Testis (tissue), 3 donors: Measurements from ENCODE around the gene PRR5L. TPM values are rescaled to one million over a fixed set of nuclear protein-coding genes. Genes with fewer than 3 reads are reported as not detected.

Experiments used
- DNase-seq: peaks from one replicate; pipeline ENCODE4 v3.0.0-alpha.2; 2019
- H3K27ac ChIP-seq, 2 donors: fragments of 200-600 bp; sonication (generic); one replicate each; pipeline ENCODE4 v1.5.1; 2019
- H3K27me3 ChIP-seq: fragments of 200-600 bp; sonication (generic); one replicate; pipeline ENCODE4 v1.5.1; 2019
- H3K36me3 ChIP-seq: fragments of 200-600 bp; sonication (generic); one replicate; pipeline ENCODE4 v1.5.1; 2017; ENCODE audit warnings: low read depth; ENCODE audit errors: missing control alignments
- H3K4me1 ChIP-seq: fragments of 200-600 bp; sonication (generic); one replicate; pipeline ENCODE4 v1.5.1; 2019
- H3K4me3 ChIP-seq, 2 donors: fragments of 200-600 bp; sonication (generic); one replicate each; pipeline ENCODE4 v1.5.1; 2017 to 2019
- H3K9me3 ChIP-seq: fragments of 200-600 bp; sonication (generic); one replicate; pipeline ENCODE4 v1.5.1; 2017
- CTCF ChIP-seq, 3 experiments: fragments of 450-650 bp in 2 of 3; fragments of 200-600 bp in 1 of 3; sonication (generic) in 1 of 3; IDR thresholded peaks; one replicate each; pipeline ENCODE4 v1.5.1; 2016 to 2019; ENCODE audit warnings: antibody characterized with exemption in 3 of 3, mild to moderate bottlenecking in 2 of 3, moderate library complexity in 1 of 3
- POLR2A ChIP-seq: fragments of 450-650 bp; IDR thresholded peaks from one replicate; pipeline ENCODE4 v1.6.1; 2017; ENCODE audit warnings: antibody characterized with exemption, mild to moderate bottlenecking, moderate library complexity
- WGBS, 2 donors: methylation state at CpG; one replicate each; pipeline ENCODE4 v1.1.5; 2018; 5-methylcytosine and 5-hydroxymethylcytosine counted together
- intact Hi-C: fragments of 100-400 bp; cut with DNase I; formaldehyde crosslinking; loops from one replicate; pipeline ENCODE4 v1.15.1; 2023; ENCODE audit warnings: low total_unique reads
- polyA plus RNA-seq: library from polyadenylated mRNA; stranded (reverse); fragments of 350-450 nt; fragmentation: Illumina TruSeq; extraction: RNeasy Lipid Tissue Mini Kit (QIAGEN cat#74804); gene quantifications from one replicate; pipeline ENCODE4 v1.2.3, GENCODE V29; 2014; ENCODE audit warnings: low read depth, low replicate concordance; ENCODE audit not compliant: insufficient read depth
- total RNA-seq, 2 donors: library from RNA; depleted of rRNA; stranded (reverse); fragments of >200 nt; gene quantifications; one replicate each; pipeline ENCODE4 v1.2.3, GENCODE V29; 2016

The PRR5L gene
- total and polyA plus RNA-seq, 3 donors from 2014 or later, result 8.1 to 15.4 (median 14.7) TPM

DNA sequence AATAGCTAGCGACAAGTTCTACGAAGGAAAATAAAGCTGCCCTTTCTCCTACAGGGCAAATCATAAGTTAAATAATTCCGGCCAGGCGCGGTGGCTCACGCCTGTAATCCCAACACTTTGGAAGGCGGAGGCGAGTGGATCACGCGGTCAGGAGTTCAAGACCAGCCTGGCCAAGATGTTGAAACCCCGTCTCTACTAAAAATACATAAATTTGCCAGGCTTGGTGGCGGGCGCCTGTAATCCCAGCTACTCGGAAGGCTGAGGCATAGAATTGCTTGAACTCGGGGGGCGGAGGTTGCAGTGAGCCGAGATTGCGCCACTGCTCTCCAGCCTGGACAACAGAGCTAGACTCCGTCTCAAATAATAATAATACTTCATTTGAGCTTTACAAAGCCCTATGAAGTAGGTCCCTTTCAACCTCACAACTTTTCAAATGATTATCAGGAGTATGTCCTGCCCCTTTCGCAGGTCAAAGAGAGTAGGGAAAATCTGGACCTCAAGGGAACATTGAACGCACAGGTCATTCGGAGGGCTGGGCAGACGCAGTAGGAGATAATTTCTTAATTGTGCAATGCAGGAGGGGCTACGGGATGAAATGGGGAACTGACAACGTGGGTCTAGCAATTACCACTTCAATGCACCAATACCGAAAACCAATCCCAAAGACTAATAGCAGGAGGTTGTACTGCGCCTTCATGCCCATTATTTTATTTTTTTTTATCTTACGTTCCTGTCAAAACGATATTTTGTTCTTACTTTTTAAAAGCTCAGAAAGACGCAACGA, 7.5 kb upstream of the PRR5L start:
- no peak for DNase-seq
- H3K27me3 ChIP-seq, result no peaks in the 10 kb centered on the region
- peak overlapping the region; percentile 58 to 71 for H3K4me3 ChIP-seq
- H3K9me3 ChIP-seq, result no peaks in the 10 kb centered on the region
- peaks cover 10% of the 10 kb centered on the region for H3K4me1 ChIP-seq
- no peak overlapping the region for H3K27ac ChIP-seq
- H3K36me3 ChIP-seq, result no peaks in the 10 kb centered on the region
- 28 to 29% methylated on average over 31 of the region's 31 CpGs for WGBS, 2 donors
- TF ChIP-seq POLR2A, result no peak
- TF ChIP-seq CTCF (IDR thresholded peaks at IDR 0.05), result no peak
- intact Hi-C loops, result no loop called here

GRCh38 chr11:36289226-36289852, 6.7 kb upstream of the PRR5L start, which contains the start of gene COMMD9:
Gene COMMD9, minus strand, starts transcription at chr11:36289424. Its CDS starts 12 bp downstream, at chr11:36289412.
- TF ChIP-seq POLR2A (no peak), CTCF (IDR thresholded peaks at IDR 0.05) (no peak)
- H3K4me1 ChIP-seq, result peaks cover 10% of the 10 kb centered on the region

DNA sequence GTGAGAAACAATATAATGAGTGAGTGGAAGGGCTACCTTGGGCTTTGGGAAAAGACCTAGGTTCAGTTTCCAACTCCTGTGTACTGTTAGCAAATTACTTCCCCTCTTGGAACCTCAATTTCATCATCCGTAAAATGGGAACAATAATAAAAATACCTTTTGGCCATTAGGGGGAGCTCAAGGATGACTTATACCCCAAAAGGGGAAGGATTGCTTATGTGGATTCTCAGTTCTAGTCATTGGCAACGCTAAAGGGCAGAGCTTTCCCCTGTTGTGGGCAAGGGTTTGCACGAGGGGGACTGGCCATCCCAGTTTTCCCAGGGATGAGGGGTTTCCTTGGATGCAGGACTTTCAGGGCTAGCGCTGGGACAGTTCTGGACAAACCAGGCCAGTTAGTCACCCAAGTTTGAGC, 3.8 kb upstream of the PRR5L start:
- Histone ChIP-seq H3K27me3 (no peaks in the 10 kb centered on the region), H3K9me3 (no peaks in the 10 kb centered on the region), H3K4me3 (no peak overlapping the region), H3K36me3 (no peaks in the 10 kb centered on the region), H3K27ac (no peak overlapping the region), H3K4me1 (peaks cover 10% of the 10 kb centered on the region)
- TF ChIP-seq CTCF (IDR thresholded peaks at IDR 0.05) (peak in 2 of 3 experiments; percentile 31 to 53), POLR2A (no peak)
- 36 to 62% methylated on average over 1 to 4 of the region's 4 CpGs for WGBS, 2 donors
- intact Hi-C loops, result no loop called here
- no peak for DNase-seq

More at GRCh38 chr11:36289226-36289852, 6.7 kb upstream of the PRR5L start, which contains the start of gene COMMD9:
- H3K9me3 ChIP-seq, result no peaks in the 10 kb centered on the region
- peak within 1 kb of the TSS; percentile 58 to 71 for H3K4me3 ChIP-seq
- no peaks in the 10 kb centered on the region for H3K36me3 ChIP-seq
- H3K27me3 ChIP-seq, result no peaks in the 10 kb centered on the region
- DNase-seq, result peak; percentile 98
- 1 to 2% methylated on average over 26 to 31 of the region's 31 CpGs for WGBS, 2 donors
- H3K27ac ChIP-seq, result peak within 1 kb of the TSS in 1 of 2 donors; percentile 45
- intact Hi-C loops, result no loop called here

GRCh38 chr11:36296884-36297543, 926 bp downstream of the PRR5L start:
- H3K27ac ChIP-seq, result peak overlapping the region in 1 of 2 donors; percentile 1
- no peaks in the 10 kb centered on the region for H3K27me3 ChIP-seq
- intact Hi-C loops, result no loop called here
- no peaks in the 10 kb centered on the region for H3K4me1 ChIP-seq
- no peaks in the 10 kb centered on the region for H3K36me3 ChIP-seq
- no peak overlapping the region for H3K4me3 ChIP-seq
- no peaks in the 10 kb centered on the region for H3K9me3 ChIP-seq
- TF ChIP-seq CTCF (IDR thresholded peaks at IDR 0.05) (no peak), POLR2A (no peak)
- no peak for DNase-seq
- WGBS, 2 donors, result 87 to 89% methylated on average over 8 of the region's 8 CpGs
